GM19035 (cell line): ENCODE results near the gene CACNA1A.

Experiments
- ATAC-seq: cut with Tn5 transposase; IDR thresholded peaks from one replicate; pipeline ENCODE4 v1.9.1; 2021; ENCODE audit not compliant: unreplicated experiment

Gene CACNA1A

GRCh38 chr19:13493516-13494310 lies 12.6 kb downstream of the CACNA1A start:
- ATAC-seq: no peak

GRCh38 chr19:13492128-13492527 lies 14.2 kb downstream of the CACNA1A start:
- no peak for ATAC-seq

DNA sequence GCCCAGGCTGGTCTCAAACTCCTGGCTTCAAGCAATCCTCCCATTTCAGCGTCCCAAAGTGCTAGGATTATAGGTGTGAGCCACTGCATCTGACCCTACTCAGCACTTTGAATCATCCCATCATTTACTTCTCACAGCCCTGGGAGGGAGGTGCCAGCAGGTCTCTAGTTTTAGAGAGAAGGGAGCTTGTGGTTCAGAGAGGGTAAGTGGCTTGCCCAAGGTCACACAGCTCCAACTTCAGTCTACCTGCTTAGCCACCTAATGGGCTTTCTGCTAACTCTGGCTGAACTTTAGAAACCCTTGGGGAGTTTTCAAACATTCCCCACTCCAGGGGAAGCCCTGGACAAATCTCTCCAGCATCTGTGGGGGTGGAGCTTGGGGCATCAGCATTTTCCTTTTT lies 18.3 kb downstream of the CACNA1A start:
- ATAC-seq: no peak

- ATAC-seq: no peak
Observed at GRCh38 chr19:13484166-13484565, 22.1 kb downstream of the CACNA1A start.

DNA sequence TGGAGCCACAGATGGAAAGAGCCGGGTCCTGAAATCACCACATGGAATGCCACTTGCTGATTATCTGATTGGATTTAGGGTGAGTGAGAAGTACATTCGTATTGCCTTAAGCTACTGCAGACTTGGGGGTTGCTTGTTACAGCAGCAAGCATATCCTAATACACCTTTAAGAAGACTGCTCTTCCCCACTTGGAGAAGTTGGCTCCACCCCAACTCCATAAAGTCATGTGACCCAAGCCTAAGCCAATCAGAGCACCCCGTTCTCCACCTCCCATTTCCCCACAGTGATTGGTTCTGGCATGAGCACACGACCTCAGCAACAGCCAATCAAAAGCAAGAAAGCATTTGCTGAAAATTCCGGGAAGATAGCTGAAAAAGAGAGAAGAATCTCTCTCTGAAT lies 23.1 kb downstream of the CACNA1A start:
- ATAC-seq: no peak

- no peak for ATAC-seq
Observed at GRCh38 chr19:13478576-13478975, 27.7 kb downstream of the CACNA1A start.

DNA sequence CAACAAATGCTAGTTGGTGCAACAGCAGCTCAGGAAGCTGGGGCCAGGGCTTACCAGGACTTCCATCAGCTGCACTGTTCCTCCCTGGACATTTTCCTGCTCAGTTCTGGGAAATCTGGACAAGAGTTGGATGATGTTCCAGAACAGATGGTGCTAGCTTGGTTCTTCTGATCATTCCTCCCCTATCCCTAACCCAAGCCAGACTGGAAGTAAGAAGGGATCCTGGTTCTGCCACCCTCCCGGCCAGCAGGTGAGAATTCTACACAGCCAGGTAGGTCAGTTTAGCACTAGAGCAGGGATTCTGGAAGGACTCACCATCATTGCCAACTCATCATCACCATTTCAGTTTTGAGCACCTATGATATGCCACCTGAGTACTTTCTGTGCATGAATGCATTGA lies 30.2 kb downstream of the CACNA1A start:
- ATAC-seq: no peak

- no peak for ATAC-seq
Observed at GRCh38 chr19:13475044-13475443, 31.2 kb downstream of the CACNA1A start.

DNA sequence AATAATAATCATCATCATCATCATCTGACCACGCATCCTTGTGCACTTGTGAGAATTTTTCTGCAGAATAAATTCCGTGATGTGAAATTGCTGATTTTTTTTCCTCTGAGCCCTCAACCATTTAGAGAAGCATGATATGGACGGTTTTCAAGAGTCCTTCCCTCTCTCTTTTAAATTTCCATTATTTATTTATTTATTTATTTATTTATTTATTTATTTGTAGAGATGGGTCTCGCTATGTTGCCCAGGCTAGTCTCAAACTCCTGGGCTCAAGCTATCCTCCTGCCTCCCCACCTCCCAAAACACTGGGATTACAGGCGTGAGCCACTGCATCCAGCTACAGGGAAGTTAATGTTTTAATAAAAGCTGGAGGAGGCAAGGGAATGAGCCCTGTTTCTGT lies 39.6 kb downstream of the CACNA1A start:
- ATAC-seq: no peak

GRCh38 chr19:13463296-13463695 lies 43.0 kb downstream of the CACNA1A start:
- no peak for ATAC-seq

- no peak for ATAC-seq
Observed at GRCh38 chr19:13461536-13461935, 44.7 kb downstream of the CACNA1A start.

DNA sequence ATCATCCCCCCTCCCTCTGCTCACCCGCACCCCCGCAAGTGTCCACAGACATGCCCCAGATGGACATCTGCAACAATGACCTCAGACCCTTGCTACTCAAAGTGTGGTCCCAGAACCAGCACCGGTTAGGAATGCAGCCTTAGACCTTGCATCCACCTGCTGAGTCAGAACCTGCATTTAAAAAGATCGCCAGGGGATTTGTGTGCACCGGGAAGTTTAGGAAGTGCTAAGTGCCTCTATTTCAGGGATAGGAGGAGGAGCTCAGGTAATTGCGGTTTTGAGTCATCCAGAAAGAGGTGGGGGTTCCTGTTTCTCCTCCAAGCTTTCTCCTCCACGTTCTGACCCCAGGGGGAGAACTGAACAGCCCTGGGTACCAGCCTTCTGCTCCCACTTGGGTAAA lies 46.2 kb downstream of the CACNA1A start:
- ATAC-seq: no peak

DNA sequence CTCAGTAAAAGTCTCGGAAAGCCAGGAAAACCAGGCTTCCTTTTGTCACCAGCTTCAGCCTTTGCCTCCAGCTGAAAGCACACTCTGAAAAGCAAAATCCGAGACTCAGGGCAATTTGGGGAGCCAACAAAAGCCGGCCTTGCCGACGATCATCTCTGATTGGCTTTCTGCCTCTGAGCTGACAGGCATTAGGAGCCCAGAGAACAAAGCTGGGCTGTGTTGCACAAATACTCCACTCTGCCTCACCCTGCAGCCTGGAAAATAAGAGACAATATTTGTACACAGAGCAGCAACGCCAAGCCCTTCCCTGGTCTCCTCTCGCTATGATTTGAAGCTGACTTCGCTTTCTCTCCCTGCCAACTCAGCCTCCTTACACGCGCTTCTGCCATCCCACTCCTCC lies 46.9 kb downstream of the CACNA1A start:
- ATAC-seq: no peak

DNA sequence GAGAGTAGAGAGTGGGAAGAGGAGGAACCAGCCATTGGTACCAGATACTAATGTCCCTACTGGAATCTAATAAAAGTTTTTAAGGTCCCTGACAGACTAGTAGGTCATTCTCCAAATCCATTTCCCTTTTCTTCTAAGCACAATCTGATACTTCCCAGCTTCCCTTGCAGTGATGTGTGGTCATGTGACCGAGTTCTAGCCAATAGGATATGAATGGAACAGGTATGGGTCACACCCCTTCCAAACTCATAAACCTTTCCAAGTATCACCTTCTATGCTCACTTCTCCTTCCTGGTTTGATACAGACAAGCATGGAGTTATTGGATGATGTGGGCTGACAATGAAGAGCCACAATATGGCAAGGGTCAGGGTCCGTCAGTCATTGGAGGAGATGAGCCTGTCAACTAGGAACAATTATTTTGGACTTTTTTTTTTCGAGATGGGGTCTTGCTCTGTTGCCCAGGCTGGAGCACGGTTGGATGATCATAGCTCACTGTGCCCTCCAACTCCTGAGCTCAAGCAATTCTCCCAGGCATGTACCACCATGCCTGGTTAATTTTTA lies 54.8 kb downstream of the CACNA1A start:
- ATAC-seq: no peak

DNA sequence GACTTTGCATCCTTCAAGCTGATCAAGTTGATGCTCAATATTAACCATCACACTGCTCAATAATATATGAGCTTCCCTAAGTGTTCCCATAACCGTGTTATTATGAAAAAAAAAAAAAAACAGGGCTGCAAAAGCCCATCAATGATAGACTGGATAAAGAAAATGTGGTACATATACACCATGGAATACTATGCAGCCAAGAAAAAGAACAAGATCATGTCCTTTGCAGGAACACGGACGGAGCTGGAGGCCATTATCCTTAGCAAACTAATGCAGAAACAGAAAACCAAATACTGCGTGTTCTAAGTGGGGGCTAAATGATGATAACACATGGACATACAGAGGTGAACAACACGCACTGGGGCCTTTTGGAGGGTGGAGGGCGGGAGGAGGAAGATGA lies 58.3 kb downstream of the CACNA1A start:
- ATAC-seq: no peak

GRCh38 chr19:13441810-13442512 lies 64.3 kb downstream of the CACNA1A start:
- no peak for ATAC-seq

DNA sequence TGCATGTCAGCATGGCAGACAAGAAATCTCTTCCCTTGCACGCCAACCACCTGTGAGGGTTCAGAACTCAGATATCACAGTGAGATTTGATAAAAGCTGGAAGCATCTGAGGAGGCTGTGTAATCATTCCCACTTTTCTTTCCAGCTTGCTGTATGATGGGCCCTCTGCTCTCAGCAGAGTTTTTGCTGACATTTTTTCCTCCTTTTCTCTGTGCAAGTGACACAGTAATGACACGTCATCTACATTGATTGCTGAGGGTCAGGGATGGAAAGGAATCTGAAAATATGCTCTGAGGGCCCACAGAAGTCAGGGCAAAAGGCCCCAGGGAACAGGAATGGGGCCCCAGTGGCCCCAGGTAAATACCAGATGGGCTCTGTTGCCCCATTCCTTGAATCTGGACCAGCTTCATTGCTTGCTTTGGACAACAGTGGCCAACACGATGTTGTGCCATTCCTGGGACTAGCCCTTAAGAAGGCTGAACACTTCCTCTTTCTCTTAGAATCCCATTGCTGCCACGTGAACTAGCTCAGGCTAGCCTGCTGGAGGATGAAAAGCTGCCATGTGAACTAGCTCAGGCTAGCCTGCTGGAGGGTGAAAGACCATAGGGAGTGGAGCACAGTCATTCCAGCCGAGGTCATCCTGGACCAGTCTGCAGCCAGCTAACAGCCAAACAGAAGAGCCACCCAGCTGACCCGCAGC lies 68.2 kb downstream of the CACNA1A start:
- no peak for ATAC-seq

GRCh38 chr19:13436352-13436751 lies 69.9 kb downstream of the CACNA1A start:
- ATAC-seq: no peak

DNA sequence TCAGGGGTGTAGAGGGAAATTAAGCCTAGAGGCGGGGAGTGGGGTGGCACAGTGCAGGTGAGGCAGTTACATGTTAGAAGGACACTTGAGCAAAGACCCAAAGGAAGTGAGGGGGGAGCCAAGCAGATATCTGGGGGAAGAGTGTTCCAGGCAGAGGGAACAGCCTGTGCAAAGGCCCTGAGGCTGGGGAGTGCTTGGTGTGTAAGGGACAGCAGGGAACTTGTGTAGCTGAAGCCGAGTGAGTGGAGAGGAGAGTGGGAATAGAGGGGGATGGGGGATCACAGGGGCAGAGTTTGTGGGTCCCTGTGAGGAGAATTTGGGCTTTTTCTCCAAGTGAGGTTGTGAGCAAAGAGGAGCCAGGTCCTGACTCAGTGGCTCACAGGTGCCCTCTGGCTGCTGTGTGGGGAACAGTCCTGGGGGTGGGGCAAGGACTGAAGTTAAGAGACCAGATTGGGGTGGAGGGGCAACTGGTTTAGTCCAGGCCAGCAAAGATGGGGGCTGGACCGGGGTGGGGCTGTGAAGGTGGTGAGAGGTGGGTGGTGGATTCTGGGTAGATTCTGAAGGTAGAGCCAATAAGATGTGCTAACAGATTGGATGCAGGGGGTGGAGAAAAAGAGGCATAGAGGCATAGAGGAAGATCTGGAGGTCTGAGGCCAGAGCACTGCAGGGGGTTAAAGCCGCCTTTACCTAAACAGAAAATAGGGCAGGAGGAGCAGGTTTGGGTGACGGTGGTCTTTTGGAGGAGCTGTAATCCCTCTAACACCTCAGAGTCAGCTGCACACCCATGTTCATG lies 75.3 kb downstream of the CACNA1A start:
- ATAC-seq: no peak

DNA sequence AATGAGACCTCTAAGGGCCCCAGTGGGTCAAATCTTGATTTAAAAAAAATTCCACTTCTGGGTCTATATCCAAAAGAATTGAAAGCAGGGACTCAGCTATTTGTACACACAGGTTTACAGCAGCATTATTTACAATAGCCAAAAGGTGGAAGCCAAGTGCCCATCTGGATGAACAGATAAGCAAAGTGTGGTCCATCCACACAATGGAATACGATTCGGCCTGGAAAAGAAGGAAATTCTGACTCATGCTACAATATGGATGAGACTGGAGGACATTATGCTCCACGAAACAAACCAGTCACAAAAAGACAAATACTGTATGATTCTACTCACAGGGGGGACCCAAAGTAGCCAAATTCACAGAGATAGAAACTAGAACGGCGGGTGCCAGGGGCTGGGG lies 76.7 kb downstream of the CACNA1A start:
- ATAC-seq: no peak

GRCh38 chr19:13428352-13428751 lies 77.9 kb downstream of the CACNA1A start:
- ATAC-seq: no peak
